ENCODE data around the gene KDM5C.

Gene KDM5C

DNA sequence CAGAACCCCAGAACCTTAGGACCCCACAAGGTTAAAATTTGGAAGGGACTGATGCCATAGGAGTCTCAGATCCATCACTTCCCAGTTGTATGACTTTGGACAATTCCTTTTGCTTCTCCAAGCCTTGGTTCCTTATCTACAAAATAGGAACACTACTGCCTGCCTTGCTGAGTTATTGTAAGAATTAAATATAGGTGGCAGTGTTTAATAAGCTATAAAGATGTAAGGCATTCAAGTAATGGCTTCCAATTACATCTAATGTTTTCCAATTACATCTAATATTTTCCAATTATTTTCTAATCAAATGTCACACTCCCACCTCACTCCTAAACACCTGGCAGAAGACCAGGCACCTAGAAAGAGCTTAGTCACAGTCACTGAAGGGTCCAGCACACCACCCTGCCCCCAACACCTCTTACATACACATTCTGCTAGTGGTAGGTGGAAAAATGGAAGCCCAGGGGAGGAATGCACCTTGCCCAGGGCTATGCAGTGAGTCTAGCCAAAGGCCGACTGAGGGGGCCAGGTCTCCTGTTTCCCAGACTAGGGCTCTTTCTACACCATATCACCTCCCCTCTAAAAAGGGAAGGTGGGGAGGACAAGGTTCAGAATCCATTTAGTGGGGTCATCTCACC is 24.5 kb upstream of the KDM5C start:
- no peak for FAIRE-seq

DNA sequence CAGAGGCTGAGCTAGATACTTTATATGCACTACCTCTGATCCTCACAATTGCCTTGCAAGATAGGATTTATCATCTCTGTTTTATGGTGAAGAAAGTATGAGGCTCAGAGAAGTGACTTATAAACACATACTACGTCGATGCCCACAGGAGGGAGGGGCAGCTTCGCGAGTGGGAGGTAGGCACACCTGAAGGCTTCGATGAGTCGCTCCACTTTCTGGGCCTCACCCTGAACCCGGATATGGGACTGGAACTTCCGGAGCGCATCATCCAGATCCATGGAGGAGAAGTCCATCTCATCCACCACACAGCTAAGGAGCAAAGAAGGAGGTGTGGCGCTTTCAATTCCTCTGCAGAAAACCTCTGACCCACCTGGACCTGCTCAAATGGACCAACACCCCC is 22.9 kb upstream of the KDM5C start:
- no peak for FAIRE-seq

DNA sequence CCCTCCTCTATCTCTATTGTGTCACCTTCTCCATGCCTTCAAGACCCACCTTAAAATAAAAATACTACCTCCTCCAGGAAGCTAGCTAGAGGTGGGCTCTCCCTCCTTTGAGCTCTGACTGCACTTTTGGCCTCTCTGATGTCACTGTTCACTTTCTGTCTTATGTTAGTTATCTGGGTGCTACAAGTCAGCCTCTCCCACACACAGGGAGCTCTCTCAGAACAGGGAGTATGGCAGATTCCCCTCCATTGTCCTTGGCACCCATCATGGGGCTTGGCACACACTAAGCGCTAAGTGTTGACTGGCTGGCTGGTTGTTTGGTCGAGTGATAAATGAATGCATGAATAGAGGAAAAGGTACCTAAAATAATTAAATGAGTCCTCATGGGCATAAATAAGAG is 21.2 kb upstream of the KDM5C start:
- no peak for FAIRE-seq

DNA sequence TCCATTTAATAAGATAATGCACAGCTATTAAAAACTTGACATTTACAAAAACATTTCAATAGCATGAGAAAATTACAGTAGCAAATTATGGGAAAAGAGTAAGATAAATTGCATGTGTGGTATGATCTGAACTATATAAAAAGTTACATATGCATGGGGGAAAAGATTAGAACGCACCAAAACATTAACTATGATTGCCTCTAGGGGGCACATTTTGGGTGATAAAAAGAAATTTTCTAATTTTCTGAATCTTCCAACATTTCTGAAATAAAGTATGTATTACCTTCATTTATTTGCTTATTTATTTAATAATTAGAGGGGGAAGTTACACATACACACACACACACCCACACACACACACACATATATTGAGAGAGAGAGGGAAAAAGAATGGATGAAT is 19.6 kb upstream of the KDM5C start:
- FAIRE-seq = peak; percentile 53

DNA sequence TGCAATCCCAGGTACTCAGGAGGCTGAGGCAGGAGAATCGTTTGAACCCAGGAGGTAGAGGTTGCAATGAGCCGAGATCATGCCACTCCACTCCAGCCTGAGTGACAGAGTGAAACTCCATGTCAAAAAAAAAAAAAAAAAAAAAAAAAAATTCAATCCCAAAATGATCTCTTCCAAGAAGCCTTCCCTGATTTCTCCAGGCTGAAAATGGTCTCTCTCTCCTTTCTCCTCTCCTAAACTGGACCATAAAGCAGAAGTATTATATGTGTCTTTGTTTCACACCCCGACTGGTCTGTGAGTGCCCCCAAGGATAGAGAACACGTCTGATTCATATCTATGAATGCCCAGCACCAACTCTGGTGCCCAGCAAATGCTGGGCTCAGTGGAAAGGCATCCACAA is 17.3 kb upstream of the KDM5C start:
- no peak for FAIRE-seq

DNA sequence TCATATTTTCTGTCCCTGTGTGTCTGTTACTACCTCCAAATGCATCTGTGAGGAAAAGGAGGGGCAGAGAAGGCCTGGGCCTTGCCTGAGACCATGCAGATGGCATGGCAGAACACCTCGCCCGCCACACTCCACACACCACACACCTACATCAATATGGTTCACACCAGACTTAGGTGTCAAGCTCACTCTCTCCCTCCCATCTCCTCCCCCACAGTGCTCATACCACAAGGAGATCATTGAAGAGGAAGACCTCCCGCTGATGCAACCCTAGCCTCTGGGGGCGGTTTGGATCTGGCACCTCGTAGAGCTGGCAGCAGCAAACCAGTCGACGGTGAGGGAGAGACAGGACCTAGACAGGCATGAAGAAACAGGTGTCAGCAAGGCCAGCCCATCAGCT is 16.6 kb upstream of the KDM5C start:
- FAIRE-seq = no peak

DNA sequence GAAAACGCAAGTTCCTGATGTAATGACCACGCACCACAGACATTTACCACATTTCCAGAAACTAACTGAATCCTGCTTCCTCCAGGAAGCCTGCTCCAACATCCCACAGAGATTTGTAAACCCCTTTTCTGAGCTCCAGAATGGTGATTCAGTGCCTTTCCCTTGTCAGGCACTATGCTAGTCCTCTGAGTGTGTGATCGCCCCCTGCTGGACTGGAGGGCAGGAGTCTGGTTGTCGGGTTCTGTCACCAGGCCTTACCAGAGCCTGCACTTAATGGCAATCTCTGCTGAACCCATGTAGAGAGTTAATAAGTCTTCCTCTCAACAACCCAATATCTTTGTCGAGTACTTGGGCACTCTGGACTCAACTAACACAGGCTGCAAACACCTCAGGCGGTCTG is 14.5 kb upstream of the KDM5C start:
- FAIRE-seq = no peak

DNA sequence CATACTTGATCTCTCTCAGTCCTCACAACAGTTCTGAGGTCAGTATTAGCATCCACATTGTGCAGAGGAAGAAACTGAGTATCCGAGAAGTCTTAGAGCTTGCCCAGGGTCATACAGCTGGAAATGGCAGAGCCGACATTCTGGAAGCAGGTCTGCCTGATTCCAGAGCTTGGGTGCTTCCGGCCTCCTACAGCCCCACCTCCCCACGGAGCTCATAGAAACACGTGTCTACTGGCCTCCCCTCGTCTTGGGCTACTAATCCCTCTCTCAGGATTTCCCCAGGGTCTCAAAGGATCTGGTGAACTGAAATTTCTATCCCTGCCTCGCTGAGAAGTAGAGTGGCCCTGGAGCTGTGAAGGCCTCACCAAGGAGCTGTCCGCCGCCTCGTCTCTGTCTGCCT is 12.0 kb upstream of the KDM5C start:
- no peak for FAIRE-seq

DNA sequence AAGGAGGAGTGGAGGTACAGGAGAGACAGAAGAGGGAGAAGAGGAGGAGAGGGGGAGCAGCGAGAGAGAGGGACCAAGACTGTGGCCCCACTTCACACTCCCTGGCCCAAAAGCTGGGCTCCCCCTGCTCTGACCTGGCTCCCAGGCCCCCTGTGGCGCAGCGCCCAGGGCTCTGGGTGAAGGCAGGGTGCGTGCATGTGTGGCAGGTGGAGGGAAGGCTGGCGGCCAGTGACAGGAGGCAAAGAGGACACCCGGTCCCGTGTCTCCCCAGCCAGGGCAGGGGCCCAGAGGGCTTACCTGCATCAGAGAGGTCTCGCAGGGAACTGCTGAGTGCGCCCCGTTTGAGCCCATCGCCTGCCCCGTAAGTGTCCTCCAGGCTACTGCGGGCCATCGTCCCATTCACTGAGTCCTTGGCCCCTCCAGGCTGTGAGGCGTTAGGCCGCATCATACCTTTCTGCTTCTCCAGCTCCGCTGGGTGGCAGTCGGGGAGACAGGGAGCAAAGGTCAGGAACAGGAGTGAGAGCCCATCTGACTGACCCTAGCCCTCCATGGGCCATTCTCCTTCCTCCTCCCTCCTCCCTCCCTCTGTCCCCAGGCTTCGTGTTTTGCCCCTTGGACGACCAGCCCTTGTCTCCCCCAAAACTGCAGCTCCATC is 11.1 kb upstream of the KDM5C start:
- FAIRE-seq = no peak

DNA sequence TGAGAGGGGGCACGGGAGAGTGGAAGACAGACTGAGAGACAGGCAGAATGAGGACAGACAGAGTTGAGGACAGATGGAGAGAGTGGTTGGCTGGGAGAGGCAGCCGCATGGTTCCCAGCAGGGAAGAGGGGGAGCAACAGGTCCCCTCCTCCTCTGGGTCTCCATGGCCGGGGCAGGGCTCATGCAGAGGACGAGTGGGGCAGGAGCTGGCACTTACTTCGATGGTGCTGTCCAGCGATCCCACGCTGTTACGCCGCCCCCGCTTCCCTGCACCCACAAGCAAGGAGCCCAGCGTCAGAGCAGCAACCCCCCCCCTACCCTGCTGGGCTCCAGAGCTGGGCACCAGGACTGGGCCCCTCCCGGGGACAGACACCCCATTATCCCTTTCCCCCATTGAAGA is 10.6 kb upstream of the KDM5C start:
- FAIRE-seq = no peak

DNA sequence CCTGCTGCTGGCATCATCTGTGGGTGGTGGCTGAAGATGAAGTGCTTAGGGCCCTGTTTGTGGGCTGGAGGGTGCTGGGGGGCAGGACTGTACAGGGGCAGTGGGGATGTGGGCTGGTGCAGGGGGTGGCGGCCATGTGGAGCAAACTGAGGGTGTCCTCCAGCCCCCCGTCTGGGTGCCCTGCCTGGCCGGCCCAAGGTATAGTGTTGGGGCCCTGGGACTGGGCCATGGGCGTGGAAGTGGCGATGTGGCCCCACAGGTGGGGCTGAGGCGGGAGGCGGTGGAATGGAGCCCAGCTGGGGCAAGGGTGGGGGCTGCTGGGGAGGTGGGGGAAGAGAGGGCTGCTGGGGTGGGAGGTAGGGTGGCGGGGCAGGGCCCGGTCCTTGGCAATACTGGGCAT is 9.5 kb upstream of the KDM5C start:
- FAIRE-seq = no peak

DNA sequence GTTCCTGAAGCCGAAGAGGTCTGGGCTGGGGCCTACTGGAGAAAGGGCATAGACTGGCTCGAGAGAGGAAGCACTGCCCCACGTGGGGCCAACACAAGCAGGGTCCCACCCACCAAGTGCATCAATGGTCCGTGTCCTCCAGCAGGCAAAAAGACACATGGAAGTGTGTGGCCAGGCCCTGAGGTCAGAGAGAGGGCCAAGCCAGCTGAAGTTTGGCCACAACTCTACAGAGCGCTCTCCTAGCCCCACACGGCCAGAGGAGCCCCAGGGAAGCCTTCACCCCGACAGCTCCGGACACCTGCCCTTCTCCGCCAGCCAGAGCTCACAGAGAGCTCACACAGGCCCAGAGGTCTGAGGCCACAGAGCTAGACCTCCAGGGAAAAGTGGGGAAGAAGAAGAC is 8.5 kb upstream of the KDM5C start:
- FAIRE-seq = no peak

DNA sequence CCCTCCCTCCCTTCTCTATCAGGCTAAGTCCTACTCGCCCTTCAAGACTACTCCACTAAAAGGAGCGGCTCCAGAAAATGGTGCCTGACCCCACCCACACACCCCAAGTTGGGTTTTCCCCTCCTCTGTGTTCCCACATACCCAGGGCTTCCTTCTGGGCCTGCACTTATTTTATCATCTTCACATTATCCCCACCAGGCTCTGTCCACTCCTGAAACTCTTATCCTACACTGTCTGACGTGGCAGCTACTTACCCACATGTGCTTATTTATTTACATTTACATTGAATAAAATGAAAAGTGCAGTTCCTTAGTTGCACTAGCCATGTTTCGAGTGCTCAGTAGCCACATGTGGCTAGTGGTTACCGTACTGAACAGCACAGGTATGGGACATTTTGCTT is 5.1 kb upstream of the KDM5C start:
- FAIRE-seq = no peak

DNA sequence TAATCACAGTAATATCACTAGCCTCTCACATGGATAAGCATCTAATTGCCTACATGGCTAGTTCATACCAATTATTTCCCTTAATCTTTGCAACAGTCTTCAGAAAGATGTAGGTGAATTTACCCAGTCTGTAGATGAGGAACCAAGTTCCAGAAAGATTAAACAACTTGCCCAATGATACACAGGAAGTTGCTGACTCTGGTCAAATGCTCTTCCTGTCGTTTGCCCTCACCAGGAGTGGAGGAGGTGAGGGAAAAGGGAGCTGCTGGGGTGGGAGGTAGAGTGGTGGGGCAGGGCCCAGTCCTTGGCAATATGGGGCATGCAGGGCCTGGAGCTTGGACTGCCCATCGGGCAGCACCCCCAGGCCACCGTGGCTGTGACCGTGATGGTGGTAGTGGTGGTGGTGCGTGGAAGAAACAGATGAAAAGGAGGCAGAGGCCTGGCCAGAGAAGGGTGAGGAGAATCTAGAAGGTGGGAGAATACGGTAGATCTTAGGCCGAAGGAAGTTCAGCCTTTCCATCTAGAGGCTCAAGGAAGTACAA is 2.3 kb upstream of the KDM5C start:
- FAIRE-seq = no peak

DNA sequence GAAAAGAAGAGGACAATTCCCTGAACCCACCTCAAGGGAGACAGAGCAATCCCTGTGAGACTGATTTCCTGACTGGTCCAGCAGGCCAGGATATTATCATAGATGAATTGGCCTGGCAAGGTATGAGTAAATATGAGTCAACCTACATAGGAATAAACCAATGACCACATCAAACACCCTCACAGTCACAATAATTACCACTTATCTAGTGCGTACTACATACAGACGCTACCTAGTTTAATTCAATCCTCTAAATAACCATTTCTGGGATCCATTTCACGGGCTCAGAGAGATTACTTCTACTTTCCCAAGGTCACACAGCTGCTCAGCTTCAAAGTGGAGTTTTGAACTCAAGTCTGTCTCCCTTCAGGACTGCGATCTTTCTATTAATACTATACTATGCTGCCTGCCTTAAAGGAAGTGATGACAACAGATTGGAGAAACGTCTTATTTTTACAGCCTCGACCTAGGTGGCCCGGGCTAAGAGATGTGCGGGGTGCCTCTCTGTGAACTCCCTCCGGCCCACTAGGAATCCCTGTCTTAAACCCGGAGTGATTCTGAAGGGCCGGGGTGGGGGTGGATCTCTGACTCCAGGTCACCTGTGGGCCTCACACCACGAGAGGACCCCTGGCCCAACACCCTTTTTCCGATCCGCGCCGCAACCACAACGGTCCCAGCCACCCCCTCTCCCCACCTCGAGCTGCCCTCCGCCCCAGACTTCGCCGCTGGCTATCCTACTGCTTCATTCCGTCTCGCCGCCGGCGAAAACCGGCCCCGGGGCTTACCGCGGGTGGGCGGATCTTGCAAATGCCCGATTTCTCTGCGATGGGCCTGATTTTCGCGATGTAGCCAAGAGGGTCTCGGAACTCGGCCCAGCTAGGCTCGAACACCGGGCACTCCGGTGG is 800 bp downstream of the KDM5C start:
- no peak for FAIRE-seq

DNA sequence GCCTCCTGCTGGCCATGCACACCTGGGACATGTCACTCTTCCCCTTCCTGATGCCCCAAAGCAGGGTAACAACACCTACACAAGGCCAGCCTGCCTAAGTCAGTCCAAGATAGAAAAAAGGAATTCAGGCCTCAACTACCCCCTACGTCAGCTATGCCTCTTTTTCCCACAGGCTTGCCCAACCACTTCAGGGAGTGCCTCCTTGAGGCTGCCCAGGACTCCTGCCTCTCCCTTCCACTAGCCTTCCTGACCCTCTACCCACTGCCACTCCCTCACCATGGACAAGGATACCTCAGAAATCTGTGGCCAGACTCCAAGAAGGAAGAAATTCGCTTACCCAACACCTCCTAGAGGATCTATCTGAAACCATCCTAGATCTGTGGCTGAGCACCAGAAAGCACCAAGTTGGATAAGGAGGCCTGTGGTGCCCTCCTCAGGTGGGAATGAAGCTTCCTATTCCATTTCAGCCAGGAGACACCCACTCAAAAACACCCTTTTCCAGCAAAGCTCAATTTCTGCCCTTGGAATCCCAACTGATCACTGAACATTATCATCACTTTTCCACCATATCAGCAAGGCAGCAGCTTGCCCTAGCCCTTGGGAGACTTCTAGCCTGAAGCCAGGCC is 1.8 kb downstream of the KDM5C start:
- no peak for FAIRE-seq

DNA sequence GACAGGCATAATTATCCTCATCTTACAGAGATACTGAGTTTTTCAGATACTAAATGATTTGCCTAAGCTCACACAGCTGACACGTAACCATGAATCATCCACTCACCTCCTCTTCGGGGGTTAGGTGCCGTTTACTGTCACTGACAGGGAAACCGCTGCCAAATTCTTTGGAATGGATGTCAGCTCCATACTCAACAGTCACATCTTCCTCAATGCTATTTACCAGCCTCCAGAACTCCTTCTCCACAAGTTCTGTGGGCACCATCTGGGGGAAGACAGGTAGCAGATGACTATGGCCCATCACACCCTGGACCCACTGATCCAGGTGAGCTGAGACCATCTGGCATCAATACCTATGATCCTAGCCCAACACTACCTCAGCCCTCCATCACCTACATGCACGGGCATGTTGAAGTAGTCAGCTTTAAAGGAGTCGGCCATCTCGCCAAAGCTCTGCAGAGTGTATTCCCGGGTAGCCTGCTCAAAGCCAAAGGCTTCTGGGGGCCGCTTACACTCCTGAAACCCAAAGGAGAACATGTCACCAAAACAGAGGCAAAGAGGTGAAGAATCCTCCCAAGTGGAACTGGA is 13.5 kb downstream of the KDM5C start:
- FAIRE-seq = no peak

DNA sequence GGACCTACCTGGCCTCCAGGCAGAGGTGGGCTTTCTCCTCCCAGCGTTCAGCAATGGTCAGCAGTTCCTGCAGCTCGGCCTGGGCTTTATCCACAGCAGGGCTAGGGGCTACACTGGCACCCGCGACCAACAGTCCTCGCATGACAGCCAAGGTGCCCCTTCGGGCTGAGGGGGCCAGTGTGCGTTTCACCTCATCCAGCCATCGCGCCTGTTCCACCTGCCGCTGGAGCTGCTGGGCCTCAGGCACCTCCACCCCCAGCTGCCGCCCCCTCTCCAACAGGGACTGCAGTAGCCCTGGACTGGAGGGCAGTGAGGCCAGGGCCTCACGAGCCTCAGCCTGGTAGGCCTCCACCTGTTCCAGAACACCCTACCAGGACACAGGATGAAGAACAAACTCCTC is 28.3 kb downstream of the KDM5C start:
- no peak for FAIRE-seq

DNA sequence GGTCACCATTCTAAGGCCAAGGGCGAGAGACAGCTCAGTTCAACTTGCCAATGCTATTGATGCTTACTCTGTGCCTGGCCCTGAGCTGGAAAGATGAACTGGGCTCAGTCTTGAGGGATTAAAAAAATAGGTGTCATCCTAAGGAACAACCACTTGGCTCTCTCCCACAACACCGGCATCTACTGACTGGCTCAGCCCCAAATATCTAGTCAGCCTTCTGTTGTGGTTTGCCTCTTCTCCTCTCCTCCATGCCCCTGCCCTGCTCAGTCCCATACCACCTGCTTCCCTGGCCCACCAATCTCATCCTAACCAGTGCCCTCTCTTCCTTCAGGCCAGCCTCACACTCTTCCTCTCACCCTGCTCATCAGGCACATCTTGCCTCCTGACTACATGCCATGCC is 29.6 kb downstream of the KDM5C start:
- no peak for FAIRE-seq

DNA sequence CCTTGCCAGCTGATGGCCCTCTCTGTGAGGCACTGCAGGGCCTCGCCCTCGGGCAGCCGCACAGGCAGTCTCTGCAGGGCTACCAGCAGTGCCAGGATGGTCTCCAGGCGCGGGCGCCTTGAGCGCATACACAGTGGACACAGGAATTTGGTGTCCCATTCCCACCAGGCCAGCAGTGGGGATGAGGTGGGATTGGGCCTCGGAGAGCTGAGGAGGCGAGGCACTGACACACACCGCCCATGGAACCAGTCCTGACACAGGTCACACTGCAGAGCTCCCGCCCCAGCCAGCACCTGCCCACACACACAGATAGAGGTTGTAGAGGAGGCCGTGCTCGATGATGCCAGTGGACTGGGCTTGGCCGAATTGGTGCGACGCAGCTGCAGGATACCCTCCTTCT is 30.7 kb downstream of the KDM5C start:
- no peak for FAIRE-seq

DNA sequence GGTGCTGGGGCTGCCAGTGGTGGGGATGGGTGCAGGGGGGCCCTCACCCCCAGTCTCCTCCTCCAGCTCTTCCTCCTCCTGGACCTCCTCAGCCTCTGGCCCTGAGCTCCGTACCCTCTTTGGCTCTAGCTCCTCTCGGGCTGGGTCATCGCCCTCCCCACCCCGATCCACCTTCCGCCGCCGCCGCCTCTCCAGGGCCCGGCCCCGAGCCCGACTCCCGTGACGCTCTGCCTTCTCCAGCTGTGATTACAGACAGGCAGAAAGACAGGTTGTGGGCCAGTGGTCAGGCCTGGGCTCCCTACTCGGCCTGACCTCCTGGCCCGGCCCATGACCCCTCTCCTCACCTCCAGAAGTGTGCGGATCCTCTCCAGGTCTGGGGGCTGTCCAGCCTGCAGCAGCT is 31.9 kb downstream of the KDM5C start:
- no peak for FAIRE-seq

DNA sequence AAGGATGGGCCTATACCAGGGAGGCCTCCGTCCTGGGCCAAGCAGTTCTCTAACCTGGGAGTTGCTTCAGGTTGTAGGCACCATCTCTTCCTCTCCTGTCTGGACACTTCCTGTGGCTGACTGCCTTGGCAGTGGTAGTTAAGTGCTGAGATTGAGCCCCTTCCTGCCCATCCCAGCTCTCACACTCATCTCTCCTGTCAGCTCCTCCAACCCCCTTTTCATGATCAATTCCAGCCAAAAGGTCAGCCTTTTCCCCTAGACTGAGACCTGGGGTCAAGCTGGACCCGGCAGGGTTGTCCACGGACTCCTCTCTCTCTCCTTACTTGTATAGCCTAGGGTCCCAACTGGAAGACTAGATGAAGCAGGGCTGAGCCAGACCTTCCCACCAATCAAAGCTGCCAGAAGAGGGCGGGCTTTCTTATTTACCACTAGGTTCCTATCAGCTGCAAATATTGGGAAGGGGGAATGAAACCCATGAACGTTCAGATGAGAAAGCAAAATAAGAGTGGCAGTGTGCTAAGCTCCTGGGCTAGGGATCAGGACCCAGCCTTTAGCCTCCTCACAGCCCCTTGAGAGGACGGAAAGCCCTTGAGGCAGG is 34.5 kb downstream of the KDM5C start:
- no peak for FAIRE-seq

DNA sequence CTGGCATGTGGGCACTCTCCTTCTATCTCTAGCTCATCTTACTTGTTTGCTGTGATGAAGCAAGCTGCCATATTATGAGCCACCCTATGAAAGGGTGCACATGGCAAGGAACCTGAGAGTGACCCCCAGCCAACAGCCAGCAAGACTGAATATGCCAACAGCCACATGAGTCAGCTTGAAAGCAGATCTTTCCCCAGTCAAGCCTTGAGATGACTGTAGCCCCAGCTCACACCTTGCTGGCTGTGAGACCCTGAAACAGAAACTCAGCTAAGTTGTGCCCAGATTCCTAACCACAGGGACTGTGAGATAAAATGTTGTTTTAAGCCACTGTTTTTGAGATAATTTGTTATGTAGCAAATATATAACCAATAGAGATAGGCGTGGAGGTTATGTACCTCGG is 36.2 kb downstream of the KDM5C start:
- FAIRE-seq = no peak

All from G401.6 (cell line).